Measurements from ENCODE around the gene PLPP4.

PLPP4 gene

DNA sequence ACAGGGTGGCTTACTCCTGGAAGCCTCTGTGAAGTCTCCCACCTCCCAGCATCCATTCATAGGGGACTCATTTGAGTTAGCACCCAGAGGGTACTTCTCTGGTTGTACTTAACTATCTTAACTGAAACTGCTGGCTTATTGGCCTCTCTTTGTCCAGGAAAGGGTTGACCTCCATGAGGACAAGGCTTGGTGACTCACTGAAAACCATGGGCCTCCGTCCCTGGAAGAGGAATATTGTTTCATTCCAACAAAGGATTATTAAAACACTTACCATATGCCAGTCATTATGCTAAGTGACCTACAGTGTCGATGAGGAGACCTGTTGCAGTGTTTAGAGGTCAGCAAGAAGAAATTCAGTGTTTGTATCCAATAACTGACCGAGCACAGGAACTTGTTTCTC, 175.9 kb downstream of the PLPP4 start:
- Histone ChIP-seq H2AFZ (ENCODE audit: low read depth) (no peak overlapping the region), H3K4me1 (ENCODE audit: low read depth, poor library complexity, severe bottlenecking) (no peaks in the 10 kb centered on the region), H3K27ac (no peak overlapping the region), H3K27me3 (ENCODE audit: insufficient read depth, low read depth) (no peaks in the 10 kb centered on the region), H3K36me3 (ENCODE audit: insufficient read depth) (no peaks in the 10 kb centered on the region), H3K79me2 (ENCODE audit: insufficient read depth, low read depth) (no peaks in the 10 kb centered on the region), H3K4me3 (IDR thresholded peaks at IDR 0.05; ENCODE audit: insufficient read depth, low read depth, low read length) (no peak overlapping the region), H3K9ac (no peak overlapping the region), H4K20me1 (ENCODE audit: insufficient read depth) (no peaks in the 10 kb centered on the region), H3K4me2 (no peak overlapping the region)
- no peak for TF ChIP-seq CTCF (conservative IDR thresholded peaks at IDR 0.05; ENCODE audit: low read depth, low read length)

DNA sequence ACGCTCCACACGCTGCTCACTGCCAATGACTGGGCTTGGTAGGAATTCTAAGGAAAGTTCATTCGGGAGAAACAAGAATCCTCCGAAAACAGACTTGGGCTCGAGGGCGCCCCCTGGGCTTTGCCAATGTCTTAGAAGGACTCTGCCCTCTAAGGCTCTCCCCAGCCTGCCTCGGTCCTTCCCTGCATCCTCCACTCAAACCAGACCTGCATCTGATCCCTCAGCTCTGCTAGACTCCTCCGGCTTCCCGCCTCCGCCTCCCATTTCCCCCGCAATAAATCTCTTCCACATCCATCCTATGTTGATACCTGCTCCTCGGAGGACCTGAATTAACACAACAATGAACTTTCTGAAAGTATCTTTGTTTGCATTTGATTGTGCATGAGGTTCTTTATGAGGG, 177.6 kb downstream of the PLPP4 start:
- H3K36me3 ChIP-seq (ENCODE audit: insufficient read depth): no peaks in the 10 kb centered on the region
- H3K4me1 ChIP-seq (ENCODE audit: low read depth, poor library complexity, severe bottlenecking): no peaks in the 10 kb centered on the region
- no peak overlapping the region for H3K27ac ChIP-seq
- H3K9ac ChIP-seq: no peak overlapping the region
- TF ChIP-seq CTCF (conservative IDR thresholded peaks at IDR 0.05; ENCODE audit: low read depth, low read length): no peak
- no peaks in the 10 kb centered on the region for H3K27me3 ChIP-seq (ENCODE audit: insufficient read depth, low read depth)
- no peak overlapping the region for H2AFZ ChIP-seq (ENCODE audit: low read depth)
- H4K20me1 ChIP-seq (ENCODE audit: insufficient read depth): no peaks in the 10 kb centered on the region
- H3K79me2 ChIP-seq (ENCODE audit: insufficient read depth, low read depth): no peaks in the 10 kb centered on the region
- no peak overlapping the region for H3K4me3 ChIP-seq (IDR thresholded peaks at IDR 0.05; ENCODE audit: insufficient read depth, low read depth, low read length)
- H3K4me2 ChIP-seq: no peak overlapping the region
